SU-DHL-6 (cell line): Measurements from ENCODE around the gene CCDC122.

Experiments used
- H2AFZ ChIP-seq: fragments of 200-600 bp; sonication (generic); 2 replicates; pipeline ENCODE4 v1.6.1; 2014; ENCODE audit warnings: low read depth, mild to moderate bottlenecking, moderate library complexity, mixed read lengths, antibody characterized with exemption, low read length; ENCODE audit not compliant: severe bottlenecking
- H3F3A ChIP-seq: fragments of 200-600 bp; shearing (Covaris generic); 2 replicates; pipeline ENCODE4 v1.6.0; 2016; ENCODE audit warnings: antibody characterized with exemption, mild to moderate bottlenecking; ENCODE audit not compliant: insufficient read depth
- H3K27ac ChIP-seq: fragments of 200-600 bp; sonication (generic); 2 replicates; pipeline ENCODE4 v1.5.1; 2016; ENCODE audit warnings: low read depth, mild to moderate bottlenecking, low read length, moderate library complexity, mixed read lengths
- H3K27me3 ChIP-seq: fragments of 200-600 bp; sonication (generic), shearing (Covaris generic); 2 replicates; pipeline ENCODE4 v1.6.0; 2014; ENCODE audit warnings: mild to moderate bottlenecking, low read length
- H3K36me3 ChIP-seq: fragments of 200-600 bp; sonication (generic); 2 replicates; pipeline ENCODE4 v1.6.1; 2014; ENCODE audit warnings: mild to moderate bottlenecking, low read length, mixed read lengths
- H3K4me2 ChIP-seq: fragments of 300-600, 200-600 bp; shearing (Covaris generic), sonication (generic); 2 replicates; pipeline ENCODE4 v1.6.0; 2014; ENCODE audit warnings: low read length, low read depth, mild to moderate bottlenecking; ENCODE audit not compliant: poor library complexity, severe bottlenecking
- H3K4me3 ChIP-seq: fragments of 200-600 bp; sonication (generic); 2 replicates; pipeline ENCODE4 v1.5.1; 2014; ENCODE audit warnings: antibody characterized with exemption, low read length, mild to moderate bottlenecking, mixed read lengths; ENCODE audit not compliant: insufficient read depth, poor library complexity, severe bottlenecking
- H3K79me2 ChIP-seq: fragments of 200-600 bp; sonication (generic); 2 replicates; pipeline ENCODE4 v1.6.1; 2014; ENCODE audit warnings: mild to moderate bottlenecking, low read length, moderate library complexity; ENCODE audit not compliant: insufficient read depth
- H3K9ac ChIP-seq: fragments of 200-600 bp; sonication (generic); 2 replicates; pipeline ENCODE4 v1.7.0; 2014; ENCODE audit warnings: mild to moderate bottlenecking, low read length
- H3K9me2 ChIP-seq: fragments of 200-600 bp; sonication (generic); replicated peaks from 2 replicates; pipeline ENCODE4 v1.6.1; 2014; ENCODE audit warnings: low read length; ENCODE audit not compliant: insufficient read depth
- H3K9me3 ChIP-seq: fragments of 200-600 bp; sonication (generic); 2 replicates; pipeline ENCODE4 v1.6.1; 2014; ENCODE audit warnings: low read length, mixed read lengths; ENCODE audit not compliant: insufficient read depth
- H4K20me1 ChIP-seq: fragments of 200-600 bp; sonication (generic); 2 replicates; pipeline ENCODE4 v1.6.1; 2014; ENCODE audit warnings: low read depth, mild to moderate bottlenecking, antibody characterized with exemption, low read length, moderate library complexity, mixed read lengths
- CTCF ChIP-seq: fragments of 200-600 bp; sonication (generic); IDR thresholded peaks from one replicate; pipeline ENCODE4 v1.5.1; 2017; ENCODE audit warnings: antibody characterized with exemption, mild to moderate bottlenecking, low read length, moderate library complexity; ENCODE audit not compliant: insufficient read depth, poor library complexity, severe bottlenecking
- EZH2phosphoT487 ChIP-seq: fragments of 200-600 bp; sonication (generic), shearing (Covaris generic); conservative IDR thresholded peaks from 2 replicates; pipeline ENCODE4 v1.6.1; 2018; ENCODE audit warnings: mild to moderate bottlenecking, antibody characterized with exemption, low read length, moderate library complexity, mixed read lengths

CCDC122 gene

GRCh38 chr13:43872181-43872580, 7.4 kb downstream of the CCDC122 start:
- no peaks in the 10 kb centered on the region for H3K9me3 ChIP-seq
- TF ChIP-seq EZH2phosphoT487, result no peak
- no peak for TF ChIP-seq CTCF
- no peak overlapping the region for H3K9ac ChIP-seq

GRCh38 chr13:43865892-43866291, 13.6 kb downstream of the CCDC122 start:
- TF ChIP-seq EZH2phosphoT487 (no peak), CTCF (no peak)
- Histone ChIP-seq H3K4me3 (no peak overlapping the region), H3K9me3 (no peaks in the 10 kb centered on the region), H3F3A (no peaks in the 10 kb centered on the region), H3K9me2 (no peaks in the 10 kb centered on the region), H3K36me3 (peaks cover 8% of the 10 kb centered on the region; the same call in 1 of the 2 replicates), H3K79me2 (no peaks in the 10 kb centered on the region), H3K27ac (no peak overlapping the region), H2AFZ (no peak overlapping the region), H4K20me1 (no peaks in the 10 kb centered on the region), H3K27me3 (no peaks in the 10 kb centered on the region), H3K4me2 (no peak overlapping the region), H3K9ac (no peak overlapping the region)

More at GRCh38 chr13:43872181-43872580, 7.4 kb downstream of the CCDC122 start:
- Histone ChIP-seq H3K9me2 (no peaks in the 10 kb centered on the region), H3K79me2 (no peaks in the 10 kb centered on the region), H3K4me3 (no peak overlapping the region), H3K4me2 (no peak overlapping the region), H4K20me1 (no peaks in the 10 kb centered on the region), H3K27me3 (no peaks in the 10 kb centered on the region), H2AFZ (no peak overlapping the region), H3K36me3 (peaks cover 11% of the 10 kb centered on the region; the same call in 1 of the 2 replicates), H3F3A (peaks cover 26% of the 10 kb centered on the region), H3K27ac (no peak overlapping the region)

- Histone ChIP-seq H2AFZ (no peak overlapping the region), H3K4me2 (no peak overlapping the region), H3K27me3 (no peaks in the 10 kb centered on the region), H3K9ac (no peak overlapping the region), H3K9me2 (no peaks in the 10 kb centered on the region), H3K9me3 (no peaks in the 10 kb centered on the region), H3K4me3 (no peak overlapping the region), H4K20me1 (no peaks in the 10 kb centered on the region), H3K36me3 (peaks cover 8% of the 10 kb centered on the region; the same call in 1 of the 2 replicates), H3F3A (no peaks in the 10 kb centered on the region), H3K27ac (no peak overlapping the region), H3K79me2 (no peaks in the 10 kb centered on the region)
- no peak for TF ChIP-seq EZH2phosphoT487
- no peak for TF ChIP-seq CTCF
These were observed 14.6 kb downstream of the CCDC122 start for GRCh38 chr13:43864921-43865320.
